Cardiac septum (tissue), 1 donor: Measurements from ENCODE around the gene IRAG1. TPM values are rescaled to one million over a fixed set of nuclear protein-coding genes. Genes with fewer than 3 reads are reported as not detected.

ENCODE experiments used
- DNase-seq: peaks from one replicate; pipeline ENCODE4 v3.0.0-alpha.2; 2020; ENCODE audit warnings: low spot score
- intact Hi-C: fragments of 100-400 bp; cut with DNase I; formaldehyde crosslinking; loops from one replicate; pipeline ENCODE4 v1.14.0; 2022
- total RNA-seq: library from RNA; stranded (reverse); fragmentation: NEBNext Ultra II Directional; extraction: Animal tissue kit (Norgen Biotek cat#: 25700); gene quantifications from one replicate; pipeline ENCODE4 v1.2.1, GENCODE V29; 2021
- donor health status: DM: no; HTN: no; CAD: no.

Gene IRAG1
- total RNA-seq, 1 donor from 2014 or later = 6.4 TPM

DNA sequence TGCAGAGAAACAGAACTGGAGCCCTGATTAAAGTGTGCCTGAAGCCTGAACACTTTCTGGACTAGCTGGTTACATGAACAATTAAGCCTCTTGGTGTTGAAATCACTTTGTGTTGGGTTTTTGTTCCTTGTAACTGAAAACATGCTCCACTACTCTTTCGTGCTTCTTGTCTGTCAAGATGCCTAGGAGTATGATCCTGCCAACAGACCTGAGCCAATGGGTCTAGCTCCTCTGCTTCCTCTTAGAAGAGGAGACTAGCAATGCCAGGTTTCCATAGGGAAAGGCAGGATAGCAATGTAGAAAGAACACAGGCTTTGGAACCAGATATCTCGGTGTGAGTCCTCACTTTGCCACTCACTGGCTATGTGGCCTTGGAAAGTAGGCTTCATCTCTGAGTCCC, 40.3 kb downstream of the IRAG1 start:
- no peak for DNase-seq
- intact Hi-C loops = loop anchor here (10.0 kb wide), 1 partner anchor 82 kb away; no protein-coding TSS in a partner anchor

DNA sequence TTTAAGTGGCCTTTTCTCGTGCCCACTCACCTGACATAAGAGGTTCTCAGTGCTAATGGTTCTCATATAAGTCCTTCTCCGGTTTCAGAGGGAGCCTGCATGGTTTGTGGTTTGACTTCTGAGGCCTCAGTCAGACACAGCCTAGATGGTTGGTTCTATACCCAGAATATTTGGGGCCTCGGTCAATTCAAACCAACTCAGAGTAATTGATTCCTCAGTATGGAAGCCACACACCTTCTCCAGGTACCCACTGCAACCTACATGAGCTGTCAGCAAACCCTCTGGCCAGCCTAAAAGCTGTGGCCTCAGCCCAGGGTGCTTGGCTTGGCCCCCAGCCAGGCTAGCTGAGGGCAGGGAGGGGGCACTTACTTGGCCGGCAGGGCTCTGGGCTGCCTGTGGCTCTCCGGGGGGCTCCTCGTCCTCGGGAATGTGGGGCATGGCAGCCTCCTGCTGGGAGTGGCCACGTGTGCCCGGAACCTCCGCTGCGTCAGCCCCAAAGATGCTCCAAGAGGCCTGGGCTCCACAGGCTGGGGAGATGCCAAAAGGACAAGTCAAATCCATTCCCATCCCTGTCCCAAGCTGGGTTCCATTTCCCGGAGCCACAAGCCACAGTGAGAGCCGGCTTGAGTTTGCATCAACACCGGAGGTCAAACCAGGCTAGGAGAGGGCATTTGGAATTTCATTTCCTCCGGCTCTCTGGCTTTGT, 41.7 kb downstream of the IRAG1 start:
- intact Hi-C loops = loop anchor here (10.0 kb wide), 1 partner anchor 83 kb away; no protein-coding TSS in a partner anchor
- no peak for DNase-seq

DNA sequence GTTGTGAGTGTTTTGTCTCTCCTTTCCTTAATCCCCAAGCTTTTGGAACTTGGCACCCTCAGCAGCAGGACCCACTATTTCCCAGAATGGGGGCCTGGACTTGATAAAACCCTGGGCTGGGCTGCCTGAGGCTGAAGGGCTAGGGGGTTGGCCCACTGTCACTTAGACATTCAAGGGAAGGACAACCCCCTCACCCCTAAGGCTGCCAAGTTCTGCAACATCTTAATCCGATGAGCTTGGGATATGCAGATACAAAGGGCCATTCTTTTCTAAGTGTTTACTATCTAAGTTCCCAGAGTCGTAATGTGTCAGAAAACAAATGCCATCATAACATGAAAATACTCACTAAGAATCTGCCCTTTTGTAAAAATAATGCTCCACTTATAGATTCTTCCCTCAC, 42.9 kb downstream of the IRAG1 start:
- DNase-seq = no peak
- intact Hi-C loops = loop anchor here (10.0 kb wide), 1 partner anchor 84 kb away; no protein-coding TSS in a partner anchor

DNA sequence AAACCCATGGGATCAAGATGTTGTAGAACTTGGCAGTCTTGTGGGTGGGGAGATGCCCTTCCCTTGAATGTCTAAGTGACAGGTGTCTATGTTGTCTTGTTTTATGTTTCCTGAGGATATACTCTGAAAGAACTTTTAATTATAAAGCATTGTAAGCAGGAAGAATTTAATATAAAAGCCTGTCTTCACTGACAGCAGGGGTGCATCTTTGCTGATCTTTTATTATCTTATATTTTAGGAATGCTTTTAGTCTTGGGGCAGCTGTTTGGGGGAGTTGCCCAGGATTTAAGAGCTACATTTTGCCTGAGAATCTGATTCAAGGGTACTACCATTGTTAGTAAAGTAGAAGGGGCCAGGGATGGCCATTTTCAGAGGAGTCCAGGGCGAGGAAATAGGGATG, 43.4 kb downstream of the IRAG1 start:
- intact Hi-C loops = loop anchor here (10.0 kb wide), 1 partner anchor 85 kb away; no protein-coding TSS in a partner anchor
- DNase-seq = no peak

DNA sequence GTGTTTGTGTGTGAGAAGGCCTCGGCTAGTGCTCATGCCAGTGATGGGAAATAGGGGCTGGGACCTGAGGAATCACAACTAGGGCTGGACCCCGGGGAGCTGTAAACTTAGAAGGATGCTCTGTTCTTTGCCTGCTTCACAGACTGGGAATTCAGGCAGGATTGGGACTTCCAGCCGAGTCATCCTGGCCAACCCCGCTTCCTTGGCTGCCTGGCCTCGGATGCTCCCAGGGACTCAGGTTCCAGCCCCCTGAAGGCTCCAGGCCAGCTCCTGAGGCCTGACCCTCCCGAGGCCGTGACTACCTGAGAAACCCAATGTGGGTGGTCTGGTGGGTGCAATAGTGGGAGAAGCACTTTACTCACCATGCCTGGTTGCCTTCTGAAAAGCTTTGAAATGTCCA, 44.7 kb downstream of the IRAG1 start:
- DNase-seq = no peak
- intact Hi-C loops = no loop called here

DNA sequence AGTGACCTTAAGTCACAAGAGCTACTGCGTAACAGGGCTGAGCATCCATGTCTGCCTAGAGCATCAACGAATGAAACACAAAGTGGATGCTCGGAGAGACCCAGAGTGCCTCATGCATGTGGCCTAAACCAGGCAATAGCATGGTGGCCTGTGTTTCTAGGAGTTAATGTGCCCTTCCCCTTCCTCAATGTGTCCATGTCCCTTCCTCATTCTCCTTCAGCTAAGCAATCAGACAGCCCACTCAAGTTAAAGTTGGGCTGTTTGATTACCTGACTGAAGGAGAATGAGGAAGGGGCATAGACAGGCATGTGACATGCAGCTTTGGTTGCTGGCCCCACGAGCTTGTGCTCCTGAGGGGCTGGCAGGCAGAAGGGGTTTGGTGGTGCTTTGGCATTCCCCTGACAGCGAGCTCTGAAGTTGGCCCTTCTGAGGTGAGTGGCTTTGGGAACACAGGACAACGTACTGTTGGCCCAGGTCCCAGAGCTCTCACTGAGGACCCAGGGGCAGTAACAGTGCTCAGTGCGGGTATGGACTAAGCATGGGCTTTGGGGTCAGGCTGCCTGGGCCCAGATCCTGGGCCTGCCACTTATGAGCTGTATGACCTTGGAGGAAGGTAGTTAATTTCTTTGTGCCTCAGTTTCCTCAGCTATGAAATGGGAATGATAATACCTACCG, 46.7 kb downstream of the IRAG1 start:
- DNase-seq = no peak
- intact Hi-C loops = no loop called here

DNA sequence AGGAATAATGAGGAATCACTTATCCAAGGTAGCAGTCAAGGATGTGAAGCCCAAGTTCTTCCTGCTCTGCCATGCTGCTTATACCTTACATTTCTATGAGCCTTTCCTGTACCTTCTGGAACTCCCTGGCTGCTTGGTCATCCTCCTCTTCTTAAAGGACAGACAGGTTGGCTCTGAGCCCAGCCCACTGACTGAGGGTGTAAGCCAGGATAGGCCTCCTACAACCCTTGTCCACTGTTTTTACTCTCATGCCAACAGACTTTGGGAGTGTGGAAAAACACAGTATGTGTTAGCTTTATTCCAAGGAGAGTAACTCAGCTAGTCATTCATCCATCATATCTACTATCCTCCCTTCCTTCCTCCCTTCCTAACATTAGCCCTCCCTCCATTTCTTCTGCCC, 47.5 kb downstream of the IRAG1 start:
- intact Hi-C loops = no loop called here

DNA sequence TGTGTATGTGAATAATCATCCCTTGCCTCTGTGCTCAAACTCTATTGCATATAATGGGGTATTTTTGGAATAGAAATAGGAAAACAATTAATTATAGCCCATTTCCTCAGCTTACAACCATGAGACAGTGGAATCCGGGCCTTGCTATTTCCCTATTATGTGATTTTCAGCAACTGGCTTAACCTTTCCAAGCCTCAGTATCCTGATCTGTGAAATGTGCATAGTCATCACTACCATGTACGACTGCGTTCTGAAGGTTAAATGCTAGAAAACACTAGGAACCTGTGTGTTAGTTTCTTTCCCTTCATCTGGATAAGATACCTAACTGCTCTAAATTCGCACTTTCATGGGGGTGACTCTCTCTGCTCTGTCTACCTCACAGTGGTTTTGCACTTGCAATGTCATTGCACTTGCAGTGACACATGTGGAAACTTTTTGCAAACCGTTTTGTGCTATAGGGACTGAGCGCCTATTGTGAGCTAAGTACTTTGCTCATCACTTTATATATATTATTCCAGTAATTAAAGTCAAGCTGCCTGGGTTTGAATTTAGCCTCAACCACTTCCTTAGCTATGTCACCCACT, 48.3 kb downstream of the IRAG1 start:
- intact Hi-C loops = no loop called here
- no peak for DNase-seq

More for the DNA sequence above, 47.5 kb downstream of the IRAG1 start:
- DNase-seq = no peak

Other genes starting within 250 kb of the IRAG1 start
- gene AMPD3, start 238.5 kb downstream of the IRAG1 start, total RNA-seq = 3.4 TPM
- gene RNF141, start 152.6 kb downstream of the IRAG1 start, total RNA-seq = 36.8 TPM
- gene LYVE1, start 125.1 kb downstream of the IRAG1 start, total RNA-seq = 15.2 TPM
- gene CTR9, start 57.5 kb upstream of the IRAG1 start, total RNA-seq = 27.6 TPM
- gene EIF4G2, start 115.2 kb upstream of the IRAG1 start, total RNA-seq = 765 TPM
- 38.8 TPM for gene ZBED5, start 164.3 kb upstream of the IRAG1 start, total RNA-seq